LNCAP (cell line): ENCODE measurements around the gene TRIM66.

Experiments used
- CTCF ChIP-seq: fragments of 450-650 bp; IDR thresholded peaks from 2 replicates; pipeline ENCODE4 v1.5.1; 2017; ENCODE audit warnings: mild to moderate bottlenecking

The TRIM66 gene

DNA sequence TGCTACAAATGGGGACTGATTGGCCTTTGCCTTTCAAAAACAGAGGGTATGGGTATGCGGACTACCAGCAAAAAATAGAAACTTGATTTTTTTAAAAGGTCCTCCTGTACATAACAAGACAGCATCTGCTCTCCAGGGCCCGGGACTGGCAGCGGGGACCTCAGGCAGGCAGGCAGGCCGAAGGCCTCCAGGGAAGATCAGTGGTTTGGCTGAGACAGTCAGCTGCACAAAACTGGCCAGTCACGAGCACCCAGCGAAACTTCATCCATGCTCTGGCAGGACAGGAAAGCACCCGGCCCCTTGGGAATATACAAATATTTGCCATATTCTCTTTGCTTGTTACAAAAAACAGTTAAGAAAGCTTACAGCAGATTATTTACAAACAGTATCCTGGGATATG is 11.1 kb upstream of the TRIM66 start:
- no peak for TF ChIP-seq CTCF

GRCh38 chr11:8693010-8693551 is 10.6 kb upstream of the TRIM66 start:
- TF ChIP-seq CTCF = no peak

DNA sequence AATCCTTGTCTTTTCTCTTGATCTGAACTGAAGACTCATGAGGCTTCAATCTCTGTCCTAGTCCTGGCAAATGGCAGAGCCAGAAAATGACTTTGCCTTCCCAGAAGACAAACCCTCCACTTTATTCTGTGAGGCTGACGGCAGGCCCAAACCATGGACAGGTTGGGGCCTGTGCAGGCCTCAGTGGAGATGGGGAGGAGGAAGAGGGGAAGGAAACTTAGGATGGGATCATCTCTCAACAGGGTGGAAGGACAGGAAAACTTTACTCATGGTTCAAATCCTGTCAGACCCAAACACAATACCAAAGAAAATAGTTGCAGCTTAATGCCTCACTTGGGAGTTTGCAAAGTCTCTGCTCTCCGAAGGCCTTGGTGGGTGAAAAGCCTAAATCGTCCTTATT is 10.0 kb upstream of the TRIM66 start:
- no peak for TF ChIP-seq CTCF

GRCh38 chr11:8691601-8692000 is 9.1 kb upstream of the TRIM66 start:
- TF ChIP-seq CTCF = no peak

DNA sequence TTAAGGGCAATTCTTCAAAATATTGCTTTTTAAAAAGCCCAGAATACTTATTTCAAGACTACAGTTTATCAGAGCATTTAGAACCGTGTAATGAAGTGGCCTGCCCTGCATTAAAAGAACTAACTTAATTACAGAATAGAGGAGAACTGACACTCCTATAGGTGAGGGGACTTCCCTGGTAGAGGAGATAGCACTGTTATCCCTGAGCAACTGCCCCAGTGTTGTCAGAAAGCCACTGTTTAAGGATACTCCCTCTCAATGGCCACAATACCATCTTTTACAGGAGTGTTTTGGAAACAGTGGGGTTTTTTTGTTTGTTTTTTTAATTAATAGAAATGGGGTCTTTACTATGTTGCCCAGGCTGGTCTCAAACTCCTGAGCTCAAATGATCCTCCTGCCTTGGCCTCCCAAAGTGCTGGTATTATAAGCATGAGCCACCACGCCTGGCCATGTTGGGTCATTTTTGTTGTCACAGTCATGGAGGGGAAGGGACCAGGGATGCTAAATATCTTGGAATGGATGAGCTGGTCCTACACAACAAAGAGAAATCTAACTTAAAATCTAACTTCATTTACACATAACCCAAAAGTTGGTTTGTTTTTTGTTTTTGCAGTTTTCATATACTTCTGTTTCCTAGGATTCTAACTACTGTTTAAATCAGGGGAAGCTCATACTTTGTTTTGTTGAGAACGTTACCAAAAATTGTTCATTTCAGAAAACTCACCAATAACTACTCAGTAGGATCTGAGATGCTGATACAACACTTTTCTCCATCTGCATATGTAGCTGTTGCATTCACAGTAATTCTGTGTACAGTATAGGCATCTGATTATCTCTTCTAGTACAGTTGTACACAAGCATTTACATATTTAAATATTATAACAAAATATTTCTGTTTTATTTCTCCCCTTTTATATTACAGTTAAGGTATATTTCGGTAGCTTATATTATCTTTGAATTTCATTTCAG is 8.2 kb upstream of the TRIM66 start:
- TF ChIP-seq CTCF = no peak

- TF ChIP-seq CTCF = no peak
Measured at GRCh38 chr11:8689726-8690255, 7.3 kb upstream of the TRIM66 start.

- TF ChIP-seq CTCF = peak; percentile 30; the same call in 1 of the 2 replicates
Measured at GRCh38 chr11:8688414-8689362, 6.2 kb upstream of the TRIM66 start.
